ENCODE measurements around the gene SLC35G3.
"Not testable (repeated sequence)": the region's sequence is repeated elsewhere in the genome, so short reads cannot be mapped to it uniquely, and the experiment has no call there.

Gene SLC35G3

GRCh38 chr17:35184274-35184673, 9.9 kb downstream of the SLC35G3 start:
- TF ChIP-seq, protein P1, sequence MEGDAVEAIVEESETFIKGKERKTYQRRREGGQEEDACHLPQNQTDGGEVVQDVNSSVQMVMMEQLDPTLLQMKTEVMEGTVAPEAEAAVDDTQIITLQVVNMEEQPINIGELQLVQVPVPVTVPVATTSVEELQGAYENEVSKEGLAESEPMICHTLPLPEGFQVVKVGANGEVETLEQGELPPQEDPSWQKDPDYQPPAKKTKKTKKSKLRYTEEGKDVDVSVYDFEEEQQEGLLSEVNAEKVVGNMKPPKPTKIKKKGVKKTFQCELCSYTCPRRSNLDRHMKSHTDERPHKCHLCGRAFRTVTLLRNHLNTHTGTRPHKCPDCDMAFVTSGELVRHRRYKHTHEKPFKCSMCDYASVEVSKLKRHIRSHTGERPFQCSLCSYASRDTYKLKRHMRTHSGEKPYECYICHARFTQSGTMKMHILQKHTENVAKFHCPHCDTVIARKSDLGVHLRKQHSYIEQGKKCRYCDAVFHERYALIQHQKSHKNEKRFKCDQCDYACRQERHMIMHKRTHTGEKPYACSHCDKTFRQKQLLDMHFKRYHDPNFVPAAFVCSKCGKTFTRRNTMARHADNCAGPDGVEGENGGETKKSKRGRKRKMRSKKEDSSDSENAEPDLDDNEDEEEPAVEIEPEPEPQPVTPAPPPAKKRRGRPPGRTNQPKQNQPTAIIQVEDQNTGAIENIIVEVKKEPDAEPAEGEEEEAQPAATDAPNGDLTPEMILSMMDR (IDR thresholded peaks at IDR 0.05; ENCODE audit: low read depth, low read length, missing control alignments), result no peak
- Histone ChIP-seq H3K27me3 (replicated peaks) (no peaks in the 10 kb centered on the region), H3K27ac (no peak overlapping the region), H3K36me3 (replicated peaks) (no peaks in the 10 kb centered on the region), H3K4me3 (ENCODE audit: low read depth, low read length) (no peak overlapping the region)
- no peak for DNase-seq
- in situ Hi-C loops (cut with HindIII; ENCODE audit: low pct_ligation_motif_present, low sequenced_read_pairs), result no loop called here

GRCh38 chr17:35183332-35183731, 10.9 kb downstream of the SLC35G3 start:
- in situ Hi-C loops (cut with HindIII; ENCODE audit: low pct_ligation_motif_present, low sequenced_read_pairs), result no loop called here
- Histone ChIP-seq H3K4me3 (ENCODE audit: low read depth, low read length) (no peak overlapping the region), H3K36me3 (replicated peaks) (no peaks in the 10 kb centered on the region), H3K27ac (no peak overlapping the region), H3K27me3 (replicated peaks) (no peaks in the 10 kb centered on the region)
- DNase-seq, result no peak
- TF ChIP-seq, protein P1 (IDR thresholded peaks at IDR 0.05; ENCODE audit: low read depth, low read length, missing control alignments), result no peak

GRCh38 chr17:35179379-35179778, 14.8 kb downstream of the SLC35G3 start:
- H3K36me3 ChIP-seq (replicated peaks); in situ Hi-C loops (cut with HindIII; ENCODE audit: low pct_ligation_motif_present, low sequenced_read_pairs); DNase-seq; H3K27me3 ChIP-seq (replicated peaks); H3K27ac ChIP-seq; H3K4me3 ChIP-seq (ENCODE audit: low read depth, low read length): not testable (repeated sequence)

GRCh38 chr17:35176897-35177296, 17.3 kb downstream of the SLC35G3 start:
- Histone ChIP-seq H3K36me3 (replicated peaks) (no peaks in the 10 kb centered on the region), H3K4me3 (ENCODE audit: low read depth, low read length) (no peak overlapping the region), H3K27ac (no peak overlapping the region), H3K27me3 (replicated peaks) (no peaks in the 10 kb centered on the region)
- in situ Hi-C loops (cut with HindIII; ENCODE audit: low pct_ligation_motif_present, low sequenced_read_pairs), result no loop called here
- TF ChIP-seq, protein P1 (IDR thresholded peaks at IDR 0.05; ENCODE audit: low read depth, low read length, missing control alignments), result no peak
- no peak for DNase-seq

GRCh38 chr17:35175638-35176415, 18.4 kb downstream of the SLC35G3 start:
- Histone ChIP-seq H3K4me3 (ENCODE audit: low read depth, low read length) (no peak overlapping the region), H3K27ac (no peak overlapping the region), H3K36me3 (replicated peaks) (no peaks in the 10 kb centered on the region), H3K27me3 (replicated peaks) (no peaks in the 10 kb centered on the region)
- TF ChIP-seq, protein P1 (IDR thresholded peaks at IDR 0.05; ENCODE audit: low read depth, low read length, missing control alignments), result no peak
- DNase-seq, result no peak
- in situ Hi-C loops (cut with HindIII; ENCODE audit: low pct_ligation_motif_present, low sequenced_read_pairs), result no loop called here

DNA sequence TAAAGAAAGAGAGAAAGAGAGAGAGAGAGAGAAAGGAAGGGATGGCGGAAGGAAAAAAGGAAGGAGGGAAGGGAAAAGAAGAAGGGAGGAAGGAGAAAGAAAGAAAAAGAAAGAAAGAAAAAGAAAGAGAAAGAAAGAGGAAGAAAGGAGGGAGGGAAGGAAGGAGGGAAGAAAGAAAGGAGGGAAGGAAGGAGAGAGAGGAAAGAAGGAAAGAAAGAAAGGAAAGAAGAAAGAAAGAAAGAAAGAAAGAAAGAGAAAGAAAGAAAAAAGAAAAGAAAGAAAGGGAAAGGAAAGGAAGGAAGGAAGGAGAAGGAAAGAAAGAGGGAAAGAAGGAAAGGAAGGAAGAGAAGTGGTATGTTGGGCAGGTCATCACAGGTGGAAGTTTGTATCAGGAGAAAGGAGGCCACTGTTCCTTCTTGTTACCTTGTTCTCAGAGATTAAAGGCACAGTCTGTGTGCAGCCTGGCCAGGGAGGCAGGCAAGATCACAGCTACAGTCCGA, 19.3 kb downstream of the SLC35G3 start:
- H3K36me3 ChIP-seq (replicated peaks), result no peaks in the 10 kb centered on the region
- in situ Hi-C loops (cut with HindIII; ENCODE audit: low pct_ligation_motif_present, low sequenced_read_pairs), result no loop called here
- TF ChIP-seq, protein P1 (IDR thresholded peaks at IDR 0.05; ENCODE audit: low read depth, low read length, missing control alignments), result no peak
- no peak for DNase-seq
- H3K4me3 ChIP-seq (ENCODE audit: low read depth, low read length), result no peak overlapping the region
- no peaks in the 10 kb centered on the region for H3K27me3 ChIP-seq (replicated peaks)
- no peak overlapping the region for H3K27ac ChIP-seq

DNA sequence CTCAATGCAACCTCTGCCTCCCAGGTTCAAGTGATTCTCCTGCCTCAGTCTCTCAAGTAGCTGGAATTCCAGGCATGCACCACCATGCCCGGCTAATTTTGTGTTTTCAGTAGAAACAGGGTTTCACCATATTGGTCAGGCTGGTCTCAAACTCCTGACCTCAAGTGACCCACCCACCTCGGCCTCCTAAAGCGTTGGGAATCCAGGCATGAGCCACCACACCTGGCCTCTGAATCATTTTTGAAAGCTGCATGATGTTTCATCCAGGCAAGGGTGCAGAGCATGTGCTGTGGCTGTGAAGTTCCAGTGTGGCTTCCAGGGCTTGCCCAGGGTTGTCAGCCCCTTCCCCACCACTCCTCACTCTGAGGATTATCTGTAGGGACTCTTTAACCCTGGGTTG, 21.9 kb downstream of the SLC35G3 start:
- DNase-seq; H3K27ac ChIP-seq; H3K4me3 ChIP-seq (ENCODE audit: low read depth, low read length); H3K27me3 ChIP-seq (replicated peaks); H3K36me3 ChIP-seq (replicated peaks); in situ Hi-C loops (cut with HindIII; ENCODE audit: low pct_ligation_motif_present, low sequenced_read_pairs): not testable (repeated sequence)
